ENCODE results near the gene SLC22A9. TPM values are rescaled to one million over a fixed set of nuclear protein-coding genes. Genes with fewer than 3 reads are reported as not detected.

SLC22A9 gene
- total and polyA plus RNA-seq, 2 of the 4 experiments (the other 2 are of a cell fraction): not detected

- Histone ChIP-seq H2BK5ac (ENCODE audit: low read depth, low read length, poor library complexity, severe bottlenecking) (no peak overlapping the region), H3K23ac (ENCODE audit: low read depth, low read length) (no peak overlapping the region), H3K4me2 (ENCODE audit: low read depth, low read length) (no peak overlapping the region), H3K27ac (ENCODE audit: insufficient read depth, low read length) (no peak overlapping the region), H4K8ac (ENCODE audit: low read depth in 2 of 2, low read length in 2 of 2) (no peak overlapping the region), H2AK9ac (replicated peaks; ENCODE audit: low read depth, low read length, poor library complexity) (no peak overlapping the region), H3K18ac (ENCODE audit: low read depth, low read length) (no peak overlapping the region), H3K27me3 (ENCODE audit: control insufficient read depth, insufficient read depth, low read length) (no peaks in the 10 kb centered on the region), H2AFZ (replicated peaks; ENCODE audit: low read length, poor library complexity) (no peak overlapping the region), H3K4ac (ENCODE audit: low read depth, low read length) (no peak overlapping the region), H4K5ac (ENCODE audit: low read depth, low read length) (no peak overlapping the region), H3K9me3 (ENCODE audit: control insufficient read depth, insufficient read depth, low read length) (no peaks in the 10 kb centered on the region), H3K9me1 (ENCODE audit: insufficient read depth, low read length) (peaks cover 2% of the 10 kb centered on the region; the same call in 1 of the 2 replicates), H3K14ac (replicated peaks; ENCODE audit: low read depth, low read length) (no peak overlapping the region), H3K79me1 (ENCODE audit: low read depth in 1 of 2, low read length in 2 of 2) (no peaks in the 10 kb centered on the region), H3K56ac (ENCODE audit: extremely low read depth, insufficient read depth, low read length) (no peak overlapping the region), H2AK5ac (ENCODE audit: low read depth, low read length) (no peak overlapping the region), H2BK120ac (ENCODE audit: low read depth, low read length) (no peak overlapping the region), H3K36me3 (ENCODE audit: control insufficient read depth, insufficient read depth, low read length) (no peaks in the 10 kb centered on the region), H3K4me3 (ENCODE audit: insufficient read depth, low read depth, low read length) (no peak overlapping the region), H3K4me1 (ENCODE audit: control insufficient read depth, insufficient read depth, low read length) (no peaks in the 10 kb centered on the region), H3K9ac (ENCODE audit: low read depth, low read length) (no peak overlapping the region), H2BK20ac (ENCODE audit: low read depth, low read length) (no peak overlapping the region), H4K20me1 (ENCODE audit: insufficient read depth, low read length) (no peaks in the 10 kb centered on the region), H4K91ac (ENCODE audit: insufficient read depth, low read depth, low read length) (no peak overlapping the region), H2BK15ac (ENCODE audit: low read depth, low read length) (no peak overlapping the region)
- intact Hi-C loops (cut with micrococcal nuclease) (no loop called here), in situ Hi-C loops (cut with MboI; ENCODE audit: low sequenced_read_pairs) (no loop called here), dilution Hi-C loops (cut with HindIII; ENCODE audit: low sequenced_read_pairs, unreplicated experiment) (no loop called here)
- ATAC-seq (ENCODE audit: low read depth): no peak
- no peak for DNase-seq
- ChIA-PET CTCF (interaction anchor here (0.7 kb wide), 1 partner anchor 13 kb away, joined by 3 read pairs; no protein-coding TSS in a partner anchor), POLR2A (ENCODE audit: unreplicated experiment) (no interaction called here)
- no CpG with 5 or more reads among the region's 2 CpGs for WGBS, 2 experiments (ENCODE audit: extremely low coverage in 2 of 2, insufficient read length in 1 of 2)
- no TSS peak for BruUV-seq (replicated peaks)
- no peak for TF ChIP-seq CHD1 (IDR thresholded peaks at IDR 0.05; ENCODE audit: low read depth, low read length)
- TF ChIP-seq MAFK (IDR thresholded peaks at IDR 0.05; ENCODE audit: low read depth, low read length): no peak
- TF ChIP-seq RAD21 (IDR thresholded peaks at IDR 0.05; ENCODE audit: low read length): no peak
- TF ChIP-seq SMC3 (IDR thresholded peaks at IDR 0.05; ENCODE audit: low read depth, low read length): no peak
- TF ChIP-seq POLR2A (IDR thresholded peaks at IDR 0.05; ENCODE audit: low read depth, low read length): no peak
- no peak for TF ChIP-seq FOS (IDR thresholded peaks at IDR 0.05; ENCODE audit: low read depth, low read length)
- TF ChIP-seq MAZ (IDR thresholded peaks at IDR 0.05; ENCODE audit: borderline replicate concordance, low read depth, low read length): no peak
- TF ChIP-seq BHLHE40 (IDR thresholded peaks at IDR 0.05; ENCODE audit: low read depth, low read length): no peak
- TF ChIP-seq CEBPB (IDR thresholded peaks at IDR 0.05; ENCODE audit: low read depth, low read length): no peak
- no peak for TF ChIP-seq RFX5 (IDR thresholded peaks at IDR 0.05; ENCODE audit: low read depth, low read length)
- TF ChIP-seq RCOR1 (IDR thresholded peaks at IDR 0.05; ENCODE audit: insufficient replicate concordance, low read length): no peak
- TF ChIP-seq CTCF (conservative IDR thresholded peaks at IDR 0.05; ENCODE audit: low read depth, low read length): no peak
These were observed 74.6 kb downstream of the SLC22A9 start for GRCh38 chr11:63444160-63444559.
